HTR-8/SVneo (cell line): ENCODE measurements around the gene GAS7.

Source experiments
- DNase-seq: peaks from one replicate; pipeline ENCODE4 v3.0.0; 2011; ENCODE audit warnings: low spot score, mixed read lengths; ENCODE audit not compliant: insufficient read length
- FAIRE-seq: peaks from 2 replicates; lab custom pipeline; 2011; peaks lifted over from hg19 to GRCh38; lab: Jason Lieb, UNC

The GAS7 gene

GRCh38 chr17:10198509-10199249 is at the start of gene GAS7:
GAS7 (minus strand) TSS chr17:10198606.
- FAIRE-seq, result no peak
- peak; percentile 68 for DNase-seq

- FAIRE-seq (no peak), DNase-seq (no peak)
Observed at GRCh38 chr17:10247810-10248209, 49.4 kb upstream of the GAS7 start.

- no peak for FAIRE-seq
- no peak for DNase-seq
Observed at GRCh38 chr17:10243883-10244844, 45.8 kb upstream of the GAS7 start.

- FAIRE-seq, result no peak
Observed at GRCh38 chr17:10241781-10242180, 43.4 kb upstream of the GAS7 start.

GRCh38 chr17:10238661-10239060 is 40.3 kb upstream of the GAS7 start:
- FAIRE-seq, result no peak
- DNase-seq, result no peak

More at GRCh38 chr17:10241781-10242180, 43.4 kb upstream of the GAS7 start:
- DNase-seq, result no peak

GRCh38 chr17:10234033-10234432 is 35.6 kb upstream of the GAS7 start:
- FAIRE-seq, result no peak

GRCh38 chr17:10233161-10233560 is 34.8 kb upstream of the GAS7 start:
- FAIRE-seq (no peak), DNase-seq (no peak)

More at GRCh38 chr17:10234033-10234432, 35.6 kb upstream of the GAS7 start:
- DNase-seq, result no peak

GRCh38 chr17:10229181-10229580 is 30.8 kb upstream of the GAS7 start:
- DNase-seq (no peak), FAIRE-seq (no peak)

- DNase-seq (peak; percentile 62), FAIRE-seq (no peak)
Observed at GRCh38 chr17:10226930-10227695, 28.7 kb upstream of the GAS7 start.

GRCh38 chr17:10224582-10225195 is 26.3 kb upstream of the GAS7 start:
- DNase-seq (no peak), FAIRE-seq (no peak)

GRCh38 chr17:10219193-10219592 is 20.8 kb upstream of the GAS7 start:
- FAIRE-seq (no peak), DNase-seq (no peak)

GRCh38 chr17:10217916-10218315 is 19.5 kb upstream of the GAS7 start:
- FAIRE-seq (no peak), DNase-seq (no peak)

- DNase-seq, result no peak
- FAIRE-seq, result no peak
Observed at GRCh38 chr17:10216213-10216938, 18.0 kb upstream of the GAS7 start.

- FAIRE-seq, result no peak
Observed at GRCh38 chr17:10215286-10215685, 16.9 kb upstream of the GAS7 start.

GRCh38 chr17:10211666-10212065 is 13.3 kb upstream of the GAS7 start:
- DNase-seq (no peak), FAIRE-seq (no peak)

More at GRCh38 chr17:10215286-10215685, 16.9 kb upstream of the GAS7 start:
- no peak for DNase-seq

- DNase-seq (no peak), FAIRE-seq (no peak)
Observed at GRCh38 chr17:10210151-10210574, 11.8 kb upstream of the GAS7 start.

GRCh38 chr17:10208604-10209193 is 10.3 kb upstream of the GAS7 start:
- DNase-seq, result no peak
- FAIRE-seq, result no peak

- FAIRE-seq (no peak), DNase-seq (no peak)
Observed at GRCh38 chr17:10207153-10207552, 8.7 kb upstream of the GAS7 start.
